ENCODE data around the gene PLPP3.

- TF ChIP-seq POLR2A (IDR thresholded peaks at IDR 0.05) (no peak), CTCF (IDR thresholded peaks at IDR 0.05) (no peak)
These were observed 126.3 kb downstream of the PLPP3 start for GRCh38 chr1:56453016-56453415.
